ENCODE data around the gene STMND1.

GRCh38 chr6:17169711-17170110 lies 67.9 kb downstream of the STMND1 start:
- TF ChIP-seq ZNF274 (IDR thresholded peaks at IDR 0.05; ENCODE audit: low read depth, low read length) (no peak), YY1 (IDR thresholded peaks at IDR 0.05; ENCODE audit: insufficient read depth, insufficient read length) (no peak)

Data from NT2/D1 (cell line).